GM12892 (cell line): ENCODE results near the gene ADCY9.

Experiments used
- POLR2A ChIP-seq: IDR thresholded peaks from 2 replicates; pipeline ENCODE4 v1.6.1; 2011; ENCODE audit warnings: low read depth, low read length, control low read depth
- POLR2AphosphoS5 ChIP-seq: IDR thresholded peaks from 2 replicates; pipeline ENCODE4 v1.6.1; 2011; ENCODE audit warnings: low read depth, low read length, control low read depth
- TAF1 ChIP-seq: IDR thresholded peaks from 2 replicates; pipeline ENCODE4 v1.6.1; 2011; ENCODE audit warnings: low read depth, mild to moderate bottlenecking, control low read depth, low read length, borderline replicate concordance

DNA sequence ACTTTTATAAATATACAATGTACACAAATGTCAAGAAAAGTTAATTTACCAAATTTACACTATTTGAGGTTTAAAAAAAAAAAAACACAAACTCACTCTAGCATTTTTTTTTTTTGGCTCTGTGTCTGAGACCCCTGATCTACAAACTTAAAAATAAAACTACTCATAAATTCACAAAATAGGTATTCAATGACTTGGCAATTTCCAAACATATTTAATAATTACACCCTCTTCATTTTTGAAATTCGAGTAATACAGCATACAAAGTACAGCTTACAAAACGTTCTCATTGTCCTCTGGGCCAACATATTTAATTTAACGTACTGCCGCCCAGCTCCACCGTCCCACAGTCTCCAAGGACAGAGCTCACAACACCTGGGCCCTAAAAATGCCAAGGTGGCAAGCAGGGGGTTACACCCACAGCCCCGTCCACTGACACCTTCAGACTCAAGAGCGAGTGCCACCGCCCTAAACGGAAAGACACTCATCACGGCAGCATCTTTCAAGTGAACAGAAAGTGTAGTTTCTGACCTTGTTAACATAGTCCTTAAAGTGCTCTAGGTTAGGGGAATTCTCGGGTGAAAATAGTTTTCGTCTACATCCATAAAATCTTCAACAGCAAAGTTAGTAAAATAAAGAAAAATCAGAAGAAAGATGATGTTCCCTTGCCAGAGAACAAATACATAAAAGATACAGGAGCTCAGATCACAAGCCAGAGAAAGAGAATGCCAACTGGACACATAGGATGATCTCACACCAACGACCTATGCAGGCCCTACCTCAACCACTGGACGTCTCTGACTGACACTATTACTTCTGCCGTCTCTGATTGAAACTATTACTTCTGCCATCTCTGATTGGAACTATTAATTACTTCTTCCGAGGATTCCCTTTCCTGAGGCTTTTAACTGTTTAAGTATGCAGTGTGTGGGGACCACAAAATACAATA is 4.2 kb downstream of the ADCY9 start:
- TF ChIP-seq POLR2AphosphoS5 (no peak), POLR2A (no peak), TAF1 (no peak)
